H1 (cell line): Measurements from ENCODE around the gene BBS2. TPM values are rescaled to one million over a fixed set of nuclear protein-coding genes. Genes with fewer than 3 reads are reported as not detected.

Experiments used
- CTCF ChIA-PET: fragments of 300-600 bp; sonication (Branson Sonifier 250); formaldehyde crosslinking; loops from one replicate; lab custom pipeline; 2021; ENCODE audit not compliant: partially characterized antibody; lab: Charles Lee
- POLR2A ChIA-PET: fragments of 300-600 bp; sonication (Branson Sonifier 250); formaldehyde crosslinking; loops from one replicate; lab custom pipeline; 2021; ENCODE audit warnings: inconsistent platforms; ENCODE audit not compliant: partially characterized antibody; lab: Charles Lee
- DNase-seq, 2 experiments: peaks; one replicate each; pipeline versions ENCODE4 v3.0.0 to v3.0.0-alpha.2; 2010 to 2022; ENCODE audit warnings: low spot score in 2 of 2, low read depth in 1 of 2, mixed read lengths in 1 of 2
- FAIRE-seq: peaks from 2 replicates; lab custom pipeline; 2011; peaks lifted over from hg19 to GRCh38; lab: Jason Lieb, UNC
- H2AFZ ChIP-seq: 2 replicates; pipeline ENCODE4 v1.8.1; 2012; ENCODE audit warnings: low read length, inconsistent platforms
- H2AK5ac ChIP-seq: 2 replicates; pipeline ENCODE4 v1.6.1; 2013; ENCODE audit warnings: low read depth, low read length
- H2BK120ac ChIP-seq: replicated peaks from 2 replicates; pipeline ENCODE3; 2013; ENCODE audit warnings: low read depth, low read length, inconsistent platforms
- H2BK12ac ChIP-seq: 2 replicates; pipeline ENCODE4 v1.6.1; 2013; ENCODE audit warnings: low read depth, low read length
- H2BK15ac ChIP-seq: 2 replicates; pipeline ENCODE4 v1.6.1; 2013; ENCODE audit warnings: low read length
- H2BK20ac ChIP-seq: 2 replicates; pipeline ENCODE4 v1.6.1; 2013; ENCODE audit warnings: low read length
- H2BK5ac ChIP-seq: 2 replicates; pipeline ENCODE4 v1.6.1; 2013; ENCODE audit warnings: low read depth, low read length
- H3K14ac ChIP-seq: 2 replicates; pipeline ENCODE4 v1.6.1; 2013; ENCODE audit warnings: inconsistent platforms; ENCODE audit not compliant: insufficient read length
- H3K18ac ChIP-seq: 2 replicates; pipeline ENCODE4 v1.6.1; 2013; ENCODE audit warnings: low read length; ENCODE audit errors: extremely low read depth
- H3K23ac ChIP-seq: 2 replicates; pipeline ENCODE4 v1.6.1; 2013; ENCODE audit warnings: inconsistent platforms; ENCODE audit not compliant: insufficient read length
- H3K23me2 ChIP-seq: 2 replicates; pipeline ENCODE4 v1.6.1; 2013; ENCODE audit warnings: low read depth, low read length
- H3K27ac ChIP-seq: 2 replicates; pipeline ENCODE4 v1.6.1; 2011; ENCODE audit warnings: low read depth, low read length, inconsistent platforms
- H3K27me3 ChIP-seq, 4 experiments: replicated peaks in 1 of 4; 1 replicate in 1 of 4; 2 replicates in 3 of 4; pipeline versions ENCODE4 v1.6.1 to v1.8.1; 2011 to 2013; ENCODE audit warnings: low read length in 3 of 4, mild to moderate bottlenecking in 3 of 4, inconsistent platforms in 2 of 4, mixed read lengths in 2 of 4, moderate library complexity in 1 of 4; ENCODE audit not compliant: control insufficient read depth in 3 of 4, insufficient read depth in 3 of 4; ENCODE audit errors: extremely low read depth in 1 of 4
- H3K36me3 ChIP-seq, 4 experiments: 2 replicates each; pipeline versions ENCODE4 v1.6.1 to v1.8.1; 2011 to 2013; ENCODE audit warnings: mild to moderate bottlenecking in 4 of 4, low read length in 3 of 4, moderate library complexity in 2 of 4, control low read depth in 1 of 4, inconsistent platforms in 1 of 4; ENCODE audit not compliant: insufficient read depth in 4 of 4, control insufficient read depth in 2 of 4
- H3K4ac ChIP-seq: replicated peaks from 2 replicates; pipeline ENCODE3; 2013; ENCODE audit warnings: low read length, low read depth, mixed read lengths, inconsistent platforms; ENCODE audit not compliant: insufficient read length
- H3K4me1 ChIP-seq, 4 experiments: replicated peaks in 1 of 4; 1 replicate in 1 of 4; 2 replicates in 3 of 4; pipeline versions ENCODE4 v1.6.1 to v1.8.1; 2011 to 2013; ENCODE audit warnings: low read length in 3 of 4, inconsistent platforms in 2 of 4, mixed read lengths in 1 of 4; ENCODE audit not compliant: insufficient read depth in 4 of 4, control insufficient read depth in 3 of 4
- H3K4me2 ChIP-seq, 2 experiments: 2 replicates each; pipeline versions ENCODE4 v1.6.1 to v1.8.1; 2011 to 2013; ENCODE audit warnings: low read depth in 2 of 2, low read length in 2 of 2, control low read depth in 1 of 2, inconsistent platforms in 1 of 2, mild to moderate bottlenecking in 1 of 2; ENCODE audit not compliant: insufficient read depth in 1 of 2
- H3K4me3 ChIP-seq, 4 experiments: fragments of 200-600, 300-600 bp in 1 of 4; sonication (generic), shearing (Covaris generic), sonication (Bioruptor Twin) in 1 of 4; 2 replicates each; pipeline versions ENCODE4 v1.5.1 to v1.8.1; 2011 to 2016; ENCODE audit warnings: low read length in 4 of 4, low read depth in 3 of 4, control low read depth in 2 of 4, inconsistent platforms in 2 of 4, mild to moderate bottlenecking in 2 of 4, mixed read lengths in 1 of 4, moderate library complexity in 1 of 4; ENCODE audit not compliant: insufficient read depth in 2 of 4; ENCODE audit errors: extremely low read depth in 1 of 4
- H3K56ac ChIP-seq: replicated peaks from 2 replicates; pipeline ENCODE3; 2013; ENCODE audit warnings: low read depth, mild to moderate bottlenecking, mixed read lengths, low read length, inconsistent platforms; ENCODE audit not compliant: insufficient read length
- H3K79me1 ChIP-seq: 2 replicates; pipeline ENCODE4 v1.6.1; 2013; ENCODE audit warnings: low read depth, low read length, control low read depth
- H3K79me2 ChIP-seq, 2 experiments: 2 replicates each; pipeline versions ENCODE4 v1.6.1 to v1.8.1; 2012 to 2013; ENCODE audit warnings: low read length in 2 of 2, mild to moderate bottlenecking in 2 of 2, inconsistent platforms in 1 of 2; ENCODE audit not compliant: insufficient read depth in 2 of 2, control insufficient read depth in 1 of 2
- H3K9ac ChIP-seq, 4 experiments: replicated peaks in 1 of 4; 1 replicate in 1 of 4; 2 replicates in 3 of 4; pipeline versions ENCODE4 v1.6.1 to v1.8.1; 2011 to 2013; ENCODE audit warnings: low read depth in 3 of 4, low read length in 3 of 4, control low read depth in 2 of 4, mild to moderate bottlenecking in 2 of 4, moderate library complexity in 2 of 4, inconsistent platforms in 1 of 4; ENCODE audit errors: extremely low read depth in 1 of 4
- H3K9me3 ChIP-seq, 2 experiments: 2 replicates each; pipeline versions ENCODE4 v1.6.1 to v1.8.1; 2012 to 2013; ENCODE audit warnings: mild to moderate bottlenecking in 2 of 2, moderate library complexity in 2 of 2, control low read depth in 1 of 2, inconsistent platforms in 1 of 2, low read depth in 1 of 2, low read length in 1 of 2, mixed read lengths in 1 of 2; ENCODE audit not compliant: insufficient read depth in 2 of 2
- H4K20me1 ChIP-seq, 2 experiments: replicated peaks in 1 of 2; 2 replicates each; pipeline versions ENCODE3 to v1.8.1; 2011 to 2013; ENCODE audit warnings: inconsistent platforms in 2 of 2, low read length in 2 of 2, mild to moderate bottlenecking in 1 of 2; ENCODE audit not compliant: insufficient read depth in 2 of 2, control insufficient read depth in 1 of 2
- H4K5ac ChIP-seq: 2 replicates; pipeline ENCODE4 v1.6.1; 2013; ENCODE audit warnings: low read length, low read depth, mixed read lengths, inconsistent platforms; ENCODE audit not compliant: insufficient read length
- H4K8ac ChIP-seq: 2 replicates; pipeline ENCODE4 v1.8.0; 2013; ENCODE audit warnings: mild to moderate bottlenecking, moderate library complexity, low read length, inconsistent platforms; ENCODE audit not compliant: insufficient read depth; ENCODE audit errors: extremely low read depth
- H4K91ac ChIP-seq: replicated peaks from 2 replicates; pipeline ENCODE3; 2013; ENCODE audit warnings: low read length, mixed read lengths, inconsistent platforms; ENCODE audit not compliant: insufficient read length
- POLR2A ChIP-seq, 2 experiments: IDR thresholded peaks; 1 replicate in 1 of 2; 2 replicates in 1 of 2; pipeline ENCODE4 v1.6.1; 2011; ENCODE audit warnings: low read depth in 2 of 2, low read length in 2 of 2, mild to moderate bottlenecking in 2 of 2; ENCODE audit errors: control extremely low read depth in 1 of 2
- RXRA ChIP-seq: IDR thresholded peaks from 2 replicates; pipeline ENCODE4 v1.6.1; 2011; ENCODE audit warnings: low read depth, mild to moderate bottlenecking, low read length, moderate library complexity; ENCODE audit not compliant: insufficient read depth
- WGBS, 2 experiments: shearing (Covaris generic) in 1 of 2; methylation state at CpG; one replicate each; pipeline versions ENCODE4 v1.1.6 to v1.1.7; 2013 to 2015; ENCODE audit warnings: low lambda C conversion rate in 2 of 2, mixed read lengths in 2 of 2, inconsistent platforms in 1 of 2, low coverage in 1 of 2, missing lambda C conversion rate in 1 of 2; ENCODE audit not compliant: insufficient replicate concordance in 2 of 2, insufficient coverage in 1 of 2, insufficient read length in 1 of 2; ENCODE audit errors: extremely low coverage in 1 of 2, missing lambda C conversion rate in 1 of 2; 5-methylcytosine and 5-hydroxymethylcytosine counted together
- polyA plus RNA-seq, 7 experiments: library from polyadenylated mRNA; depleted of rRNA in 3 of 7; stranded (reverse) in 5 of 7; unstranded in 2 of 7; fragments of >200 nt in 5 of 7; fragments of 200-250 nt in 2 of 7; gene quantifications; 1 replicate in 5 of 7; 2 replicates in 1 of 7; 4 replicates in 1 of 7; pipeline versions ENCODE4 v1.2.1 to v1.2.3, GENCODE V29; 2011 to 2013; ENCODE audit warnings: missing spikeins in 2 of 7, mixed read lengths in 2 of 7
- total RNA-seq: library from RNA; stranded (reverse); fragmentation: NEBNext Ultra II Directional; extraction: Animal tissue kit (Norgen Biotek cat#: 25700); gene quantifications from 2 replicates; pipeline ENCODE4 v1.2.1, GENCODE V29; 2021

BBS2 gene
- total and polyA plus RNA-seq, 2 of the 8 experiments (the other 6 are each of a cell fraction or from before 2014, with no cell fraction given), result 12.3 to 15.1 TPM

- no peak overlapping the region for H2BK15ac ChIP-seq
- no peak overlapping the region for H2AFZ ChIP-seq
- H3K4me3 ChIP-seq, result no peak overlapping the region
- WGBS, 2 experiments, result 94% methylated on average over 3 of the region's 3 CpGs; no CpG with 5 or more reads in 1 of the 2 experiments
- TF ChIP-seq RXRA (no peak), POLR2A (IDR thresholded peaks at IDR 0.05; ENCODE audit: control extremely low read depth in 1 of 2, low read depth in 2 of 2, low read length in 2 of 2) (no peak)
- H3K4me1 ChIP-seq, result no peaks in the 10 kb centered on the region
- no peak overlapping the region for H2BK120ac ChIP-seq
- no peak overlapping the region for H3K9ac ChIP-seq
- H2BK12ac ChIP-seq, result no peak overlapping the region
- H4K91ac ChIP-seq, result no peak overlapping the region
- no peaks in the 10 kb centered on the region for H3K23me2 ChIP-seq
- peaks cover 27 to 87% (median 72%) of the 10 kb centered on the region in 4 experiments for H3K36me3 ChIP-seq
- H3K4ac ChIP-seq, result no peak overlapping the region
- H4K20me1 ChIP-seq, result peaks cover 0 to 4% of the 10 kb centered on the region in 2 experiments
- ChIA-PET POLR2A (interaction anchor here (1.5 to 2.2 kb wide), 2 partner anchors 9 kb away, joined by 5 to 9 read pairs; no protein-coding TSS in a partner anchor), CTCF (interaction anchor here (0.6 to 1.3 kb wide), 3 partner anchors 21 to 226 kb away, joined by 3 to 4 read pairs (median 3); no protein-coding TSS in a partner anchor)
- no peaks in the 10 kb centered on the region for H3K27me3 ChIP-seq
- no peaks in the 10 kb centered on the region for H3K79me1 ChIP-seq
- no peaks in the 10 kb centered on the region for H3K9me3 ChIP-seq
- FAIRE-seq, result no peak
- H3K14ac ChIP-seq, result no peak overlapping the region
- H3K18ac ChIP-seq, result no peak overlapping the region
- H3K4me2 ChIP-seq, result no peak overlapping the region
- no peak overlapping the region for H3K56ac ChIP-seq
- H4K8ac ChIP-seq, result no peak overlapping the region
- no peak overlapping the region for H3K23ac ChIP-seq
- no peaks in the 10 kb centered on the region for H3K79me2 ChIP-seq
- H3K27ac ChIP-seq, result no peak overlapping the region
- no peak for DNase-seq
- H2BK5ac ChIP-seq, result no peak overlapping the region
- H4K5ac ChIP-seq, result no peak overlapping the region
- no peak overlapping the region for H2AK5ac ChIP-seq
- H2BK20ac ChIP-seq, result no peak overlapping the region
Observed at GRCh38 chr16:56470232-56470631, 49.6 kb downstream of the BBS2 start.
